Measurements from ENCODE around the gene CRHR1. TPM values are rescaled to one million over a fixed set of nuclear protein-coding genes. Genes with fewer than 3 reads are reported as not detected.

CRHR1 gene
- total and polyA plus RNA-seq, 2 of the 4 experiments (the other 2 are of a cell fraction) = not detected

GRCh38 chr17:45851873-45852272, 67.8 kb downstream of the CRHR1 start:
- no peak overlapping the region for H3K4me3 ChIP-seq (ENCODE audit: insufficient read depth, low read depth, low read length)
- no peak overlapping the region for H3K4ac ChIP-seq (ENCODE audit: low read depth, low read length)
- no peak overlapping the region for H3K4me2 ChIP-seq (ENCODE audit: low read depth, low read length)
- no peak overlapping the region for H2BK15ac ChIP-seq (ENCODE audit: low read depth, low read length)
- no TSS peak for BruUV-seq (replicated peaks)
- H2AK5ac ChIP-seq (ENCODE audit: low read depth, low read length) = no peak overlapping the region
- no peak overlapping the region for H3K9ac ChIP-seq (ENCODE audit: low read depth, low read length)
- no peaks in the 10 kb centered on the region for H3K4me1 ChIP-seq (ENCODE audit: control insufficient read depth, insufficient read depth, low read length)
- H3K9me1 ChIP-seq (ENCODE audit: insufficient read depth, low read length) = no peaks in the 10 kb centered on the region
- H3K27me3 ChIP-seq (ENCODE audit: control insufficient read depth, insufficient read depth, low read length) = peaks cover 7% of the 10 kb centered on the region; the same call in 1 of the 2 replicates
- H3K36me3 ChIP-seq (ENCODE audit: control insufficient read depth, insufficient read depth, low read length) = no peaks in the 10 kb centered on the region
- no peak overlapping the region for H3K27ac ChIP-seq (ENCODE audit: insufficient read depth, low read length)
- DNase-seq (no peak), ATAC-seq (ENCODE audit: low read depth) (no peak)
- H4K20me1 ChIP-seq (ENCODE audit: insufficient read depth, low read length) = no peaks in the 10 kb centered on the region
- dilution Hi-C loops (cut with HindIII; ENCODE audit: low sequenced_read_pairs, unreplicated experiment) (loop anchor here (25.0 kb wide), 1 partner anchor 215 kb away; no protein-coding TSS in a partner anchor), intact Hi-C loops (cut with micrococcal nuclease) (loop anchor here (1.0 to 10.0 kb wide), 4 partner anchors 135 to 720 kb away; partner anchors contain the start of gene PLCD3), in situ Hi-C loops (cut with MboI; ENCODE audit: low sequenced_read_pairs) (loop anchor here (10.0 kb wide), 1 partner anchor 637 kb away; no protein-coding TSS in a partner anchor)
- no peak overlapping the region for H2AFZ ChIP-seq (replicated peaks; ENCODE audit: low read length, poor library complexity)
- no peak overlapping the region for H4K8ac ChIP-seq (ENCODE audit: low read depth in 2 of 2, low read length in 2 of 2)
- POLR2A ChIA-PET (ENCODE audit: unreplicated experiment) = no interaction called here
- no peaks in the 10 kb centered on the region for H3K9me3 ChIP-seq (ENCODE audit: control insufficient read depth, insufficient read depth, low read length)
- CTCF ChIA-PET = interaction anchor here (0.6 to 1.1 kb wide), 4 partner anchors 14 to 710 kb away, joined by 3 to 4 read pairs (median 4); no protein-coding TSS in a partner anchor
- H3K56ac ChIP-seq (ENCODE audit: extremely low read depth, insufficient read depth, low read length) = no peak overlapping the region
- no peak for TF ChIP-seq RFX5 (IDR thresholded peaks at IDR 0.05; ENCODE audit: low read depth, low read length)
- TF ChIP-seq BHLHE40 (IDR thresholded peaks at IDR 0.05; ENCODE audit: low read depth, low read length) = no peak
- TF ChIP-seq, protein P1, sequence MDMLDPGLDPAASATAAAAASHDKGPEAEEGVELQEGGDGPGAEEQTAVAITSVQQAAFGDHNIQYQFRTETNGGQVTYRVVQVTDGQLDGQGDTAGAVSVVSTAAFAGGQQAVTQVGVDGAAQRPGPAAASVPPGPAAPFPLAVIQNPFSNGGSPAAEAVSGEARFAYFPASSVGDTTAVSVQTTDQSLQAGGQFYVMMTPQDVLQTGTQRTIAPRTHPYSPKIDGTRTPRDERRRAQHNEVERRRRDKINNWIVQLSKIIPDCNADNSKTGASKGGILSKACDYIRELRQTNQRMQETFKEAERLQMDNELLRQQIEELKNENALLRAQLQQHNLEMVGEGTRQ (IDR thresholded peaks at IDR 0.05; ENCODE audit: low read depth, low read length) = no peak
- no peak for TF ChIP-seq ELK1 (IDR thresholded peaks at IDR 0.05; ENCODE audit: borderline replicate concordance, low read depth, low read length)
- TF ChIP-seq MAFK (IDR thresholded peaks at IDR 0.05; ENCODE audit: low read depth, low read length) = no peak
- TF ChIP-seq MAZ (IDR thresholded peaks at IDR 0.05; ENCODE audit: borderline replicate concordance, low read depth, low read length) = no peak
- no peak for TF ChIP-seq FOS (IDR thresholded peaks at IDR 0.05; ENCODE audit: low read depth, low read length)
- TF ChIP-seq CTCF (conservative IDR thresholded peaks at IDR 0.05; ENCODE audit: low read depth, low read length) = no peak
- TF ChIP-seq NFE2L2 (IDR thresholded peaks at IDR 0.05; ENCODE audit: low read depth, low read length) = no peak
- TF ChIP-seq POLR2A (IDR thresholded peaks at IDR 0.05; ENCODE audit: low read depth, low read length) = no peak
- TF ChIP-seq RAD21 (IDR thresholded peaks at IDR 0.05; ENCODE audit: low read length) = no peak
- no peak for TF ChIP-seq SMC3 (IDR thresholded peaks at IDR 0.05; ENCODE audit: low read depth, low read length)
- no peak overlapping the region for H3K23ac ChIP-seq (ENCODE audit: low read depth, low read length)
- H4K91ac ChIP-seq (ENCODE audit: insufficient read depth, low read depth, low read length) = no peak overlapping the region
- no peak overlapping the region for H3K18ac ChIP-seq (ENCODE audit: low read depth, low read length)
- no peak overlapping the region for H2BK5ac ChIP-seq (ENCODE audit: low read depth, low read length, poor library complexity, severe bottlenecking)
- no peak overlapping the region for H2BK20ac ChIP-seq (ENCODE audit: low read depth, low read length)
- no peak overlapping the region for H2BK120ac ChIP-seq (ENCODE audit: low read depth, low read length)
- no peak overlapping the region for H2AK9ac ChIP-seq (replicated peaks; ENCODE audit: low read depth, low read length, poor library complexity)
- no CpG with 5 or more reads among the region's 1 CpG for WGBS, 2 experiments (ENCODE audit: extremely low coverage in 2 of 2, insufficient read length in 1 of 2)
- H3K14ac ChIP-seq (replicated peaks; ENCODE audit: low read depth, low read length) = no peak overlapping the region
- H4K5ac ChIP-seq (ENCODE audit: low read depth, low read length) = no peak overlapping the region
- H3K79me1 ChIP-seq (ENCODE audit: low read depth in 1 of 2, low read length in 2 of 2) = no peaks in the 10 kb centered on the region
